ENCODE results near the gene KIFAP3. TPM values are rescaled to one million over a fixed set of nuclear protein-coding genes. Genes with fewer than 3 reads are reported as not detected.

KIFAP3 gene
- total RNA-seq, 4 donors from 2014 or later: 9.2 to 24.6 (median 15.5) TPM

- peaks cover 0 to 54% (median 3%) of the 10 kb centered on the region in 3 donors for H3K36me3 ChIP-seq
- H3K9me3 ChIP-seq: no peaks in the 10 kb centered on the region
- DNase-seq: no peak
- intact Hi-C loops (cut with DNase I): no loop called here
- no peaks in the 10 kb centered on the region for H3K4me1 ChIP-seq
- TF ChIP-seq POLR2A (IDR thresholded peaks at IDR 0.05) (no peak), CTCF (IDR thresholded peaks at IDR 0.05) (no peak)
- WGBS, 2 donors: 44 to 89% methylated on average over 1 of the region's 3 CpGs
- no peaks in the 10 kb centered on the region for H3K27me3 ChIP-seq
- H3K4me3 ChIP-seq: no peak overlapping the region
- H3K27ac ChIP-seq: no peak overlapping the region
Observed at GRCh38 chr1:170049176-170049800, 25.2 kb downstream of the KIFAP3 start.

GRCh38 chr1:170048515-170048914 lies 26.0 kb downstream of the KIFAP3 start:
- Histone ChIP-seq H3K9me3 (no peaks in the 10 kb centered on the region), H3K27me3 (no peaks in the 10 kb centered on the region), H3K27ac (no peak overlapping the region), H3K36me3 (peaks cover 0 to 54% (median 3%) of the 10 kb centered on the region in 3 donors), H3K4me1 (no peaks in the 10 kb centered on the region), H3K4me3 (no peak overlapping the region)
- TF ChIP-seq CTCF (IDR thresholded peaks at IDR 0.05) (no peak), POLR2A (IDR thresholded peaks at IDR 0.05) (no peak)
- no peak for DNase-seq
- intact Hi-C loops (cut with DNase I): no loop called here
- 90 to 100% methylated on average over 1 of the region's 7 CpGs for WGBS, 2 donors

GRCh38 chr1:170044187-170044586 lies 30.3 kb downstream of the KIFAP3 start:
- Histone ChIP-seq H3K9me3 (no peaks in the 10 kb centered on the region), H3K4me3 (no peak overlapping the region), H3K36me3 (peaks cover 0 to 63% (median 3%) of the 10 kb centered on the region in 3 donors), H3K4me1 (no peaks in the 10 kb centered on the region), H3K27ac (no peak overlapping the region), H3K27me3 (no peaks in the 10 kb centered on the region)
- intact Hi-C loops (cut with DNase I): no loop called here
- no peak for TF ChIP-seq CTCF (IDR thresholded peaks at IDR 0.05)
- TF ChIP-seq POLR2A (IDR thresholded peaks at IDR 0.05): no peak
- DNase-seq: no peak

GRCh38 chr1:170041423-170042192 lies 32.9 kb downstream of the KIFAP3 start:
- no peaks in the 10 kb centered on the region for H3K27me3 ChIP-seq
- H3K4me1 ChIP-seq: no peaks in the 10 kb centered on the region
- no peaks in the 10 kb centered on the region for H3K9me3 ChIP-seq
- no peak for DNase-seq
- TF ChIP-seq POLR2A (IDR thresholded peaks at IDR 0.05) (no peak), CTCF (IDR thresholded peaks at IDR 0.05) (no peak)
- no peak overlapping the region for H3K27ac ChIP-seq
- WGBS, 2 donors: 92 to 93% methylated on average over 13 to 14 of the region's 14 CpGs
- intact Hi-C loops (cut with DNase I): no loop called here
- H3K4me3 ChIP-seq: no peak overlapping the region
- H3K36me3 ChIP-seq: peaks cover 0 to 74% (median 3%) of the 10 kb centered on the region in 3 donors

- Histone ChIP-seq H3K9me3 (peaks cover 0 to 9% (median 0%) of the 10 kb centered on the region in 3 donors), H3K27ac (no peak overlapping the region), H3K4me3 (no peak overlapping the region), H3K27me3 (no peaks in the 10 kb centered on the region), H3K4me1 (no peaks in the 10 kb centered on the region), H3K36me3 (peaks cover 0 to 28% (median 0%) of the 10 kb centered on the region in 3 donors)
- DNase-seq: no peak
- intact Hi-C loops (cut with DNase I): no loop called here
- WGBS, 2 donors: 72 to 74% methylated on average over 2 of the region's 2 CpGs
- TF ChIP-seq CTCF (IDR thresholded peaks at IDR 0.05) (no peak), POLR2A (IDR thresholded peaks at IDR 0.05) (no peak)
Observed at GRCh38 chr1:170032531-170033280, 41.8 kb downstream of the KIFAP3 start.

Data from esophagus squamous epithelium (tissue), 5 donors.